ENCODE measurements around the gene POLE3.

GRCh38 chr9:113403646-113404045, 6.8 kb downstream of the POLE3 start:
- TF ChIP-seq EZH2phosphoT487 (IDR thresholded peaks at IDR 0.05; ENCODE audit: insufficient read depth, low read depth) (no peak), EZH2 (IDR thresholded peaks at IDR 0.05; ENCODE audit: insufficient read depth, poor library complexity, severe bottlenecking) (no peak)
